HepG2 (cell line): Measurements from ENCODE around the gene CDC42EP5.
A peak's percentile ranks its signal among the peaks of the same experiment; 100 is the strongest.

Experiments used
- BHLHE40 ChIP-seq: IDR thresholded peaks from 2 replicates; pipeline ENCODE4 v1.6.1; 2011; ENCODE audit warnings: low read length, improper control_type of control experiment
- BRCA1 ChIP-seq: sonication (generic); formaldehyde crosslinking; IDR thresholded peaks from 2 replicates; pipeline ENCODE4 v1.4.0; 2020; ENCODE audit warnings: missing genetic modification reagents
- ELF4 ChIP-seq: sonication (generic); formaldehyde crosslinking; IDR thresholded peaks from 2 replicates; pipeline ENCODE4 v1.5.0; 2020; ENCODE audit warnings: missing genetic modification reagents, mild to moderate bottlenecking, moderate library complexity, borderline replicate concordance
- GTF3A ChIP-seq: sonication (generic); formaldehyde crosslinking; conservative IDR thresholded peaks from 2 replicates; pipeline ENCODE4 v1.4.0; 2020; ENCODE audit warnings: mild to moderate bottlenecking, missing genetic modification reagents
- GZF1 ChIP-seq: sonication (generic); formaldehyde crosslinking; IDR thresholded peaks from 2 replicates; pipeline ENCODE4 v1.5.1; 2020; ENCODE audit warnings: mild to moderate bottlenecking, missing genetic modification reagents
- NR1H2 ChIP-seq: sonication (generic); formaldehyde crosslinking; IDR thresholded peaks from 2 replicates; pipeline ENCODE4 v1.8.1; 2022; ENCODE audit warnings: low read depth, missing genetic modification reagents, borderline replicate concordance
- POLR2A ChIP-seq, 2 experiments: IDR thresholded peaks; 2 replicates each; pipeline ENCODE4 v1.6.1; 2011; ENCODE audit warnings: low read depth in 2 of 2, low read length in 2 of 2, mild to moderate bottlenecking in 1 of 2, moderate library complexity in 1 of 2; ENCODE audit not compliant: insufficient read depth in 1 of 2
- POLR2AphosphoS5 ChIP-seq: IDR thresholded peaks from 2 replicates; pipeline ENCODE4 v1.6.1; 2012; ENCODE audit warnings: low read depth, low read length
- ZNF292 ChIP-seq: sonication (generic); formaldehyde crosslinking; IDR thresholded peaks from 2 replicates; pipeline ENCODE4 v1.8.1; 2022; ENCODE audit warnings: mild to moderate bottlenecking, low read depth, missing genetic modification reagents, borderline replicate concordance
- ZNF33B ChIP-seq: sonication (generic); formaldehyde crosslinking; IDR thresholded peaks from 2 replicates; pipeline ENCODE4 v1.5.1; 2020; ENCODE audit warnings: mild to moderate bottlenecking, missing genetic modification reagents
- TF ChIP-seq, protein P1 (sequence below): sonication (generic); formaldehyde crosslinking; IDR thresholded peaks from 2 replicates; pipeline ENCODE4 v1.5.0; 2020; ENCODE audit warnings: mild to moderate bottlenecking, missing genetic modification reagents, moderate library complexity
- TF ChIP-seq, protein P2 (sequence below): IDR thresholded peaks from 2 replicates; pipeline ENCODE4 v1.6.1; 2012; ENCODE audit warnings: inconsistent platforms

DNA sequence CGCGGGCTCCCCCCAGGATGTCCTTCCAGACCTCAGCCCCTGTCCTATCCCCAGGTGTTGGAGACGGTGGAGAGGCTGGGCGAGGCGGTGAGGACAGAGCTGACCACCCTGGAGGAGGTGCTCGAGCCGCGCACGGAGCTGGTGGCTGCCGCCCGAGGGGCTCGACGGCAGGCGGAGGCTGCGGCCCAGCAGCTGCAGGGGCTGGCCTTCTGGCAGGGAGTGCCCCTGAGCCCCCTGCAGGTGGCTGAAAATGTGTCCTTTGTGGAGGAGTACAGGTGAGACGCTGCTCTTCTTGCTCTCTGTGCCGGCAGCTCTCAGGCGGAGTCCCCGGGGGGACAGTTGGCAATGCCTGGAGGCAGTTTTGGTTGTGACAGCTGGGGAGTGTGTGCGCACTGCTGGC is 51.0 kb downstream of the CDC42EP5 start:
- no peak for TF ChIP-seq GTF3A (CRISPR knock-in tag)
- no peak for TF ChIP-seq BHLHE40
- no peak for TF ChIP-seq BRCA1 (CRISPR knock-in tag)
- no peak for TF ChIP-seq GZF1
- no peak for TF ChIP-seq NR1H2 (CRISPR knock-in tag)
- TF ChIP-seq, protein P1, sequence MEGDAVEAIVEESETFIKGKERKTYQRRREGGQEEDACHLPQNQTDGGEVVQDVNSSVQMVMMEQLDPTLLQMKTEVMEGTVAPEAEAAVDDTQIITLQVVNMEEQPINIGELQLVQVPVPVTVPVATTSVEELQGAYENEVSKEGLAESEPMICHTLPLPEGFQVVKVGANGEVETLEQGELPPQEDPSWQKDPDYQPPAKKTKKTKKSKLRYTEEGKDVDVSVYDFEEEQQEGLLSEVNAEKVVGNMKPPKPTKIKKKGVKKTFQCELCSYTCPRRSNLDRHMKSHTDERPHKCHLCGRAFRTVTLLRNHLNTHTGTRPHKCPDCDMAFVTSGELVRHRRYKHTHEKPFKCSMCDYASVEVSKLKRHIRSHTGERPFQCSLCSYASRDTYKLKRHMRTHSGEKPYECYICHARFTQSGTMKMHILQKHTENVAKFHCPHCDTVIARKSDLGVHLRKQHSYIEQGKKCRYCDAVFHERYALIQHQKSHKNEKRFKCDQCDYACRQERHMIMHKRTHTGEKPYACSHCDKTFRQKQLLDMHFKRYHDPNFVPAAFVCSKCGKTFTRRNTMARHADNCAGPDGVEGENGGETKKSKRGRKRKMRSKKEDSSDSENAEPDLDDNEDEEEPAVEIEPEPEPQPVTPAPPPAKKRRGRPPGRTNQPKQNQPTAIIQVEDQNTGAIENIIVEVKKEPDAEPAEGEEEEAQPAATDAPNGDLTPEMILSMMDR: 0 out of 2 replicates have a peak, but pooled peaks have one; percentile 8
- TF ChIP-seq ZNF292 (CRISPR knock-in tag): no peak
- no peak for TF ChIP-seq POLR2AphosphoS5
- no peak for TF ChIP-seq ELF4 (CRISPR knock-in tag)
- TF ChIP-seq, protein P2, sequence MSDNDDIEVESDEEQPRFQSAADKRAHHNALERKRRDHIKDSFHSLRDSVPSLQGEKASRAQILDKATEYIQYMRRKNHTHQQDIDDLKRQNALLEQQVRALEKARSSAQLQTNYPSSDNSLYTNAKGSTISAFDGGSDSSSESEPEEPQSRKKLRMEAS: no peak
- no peak for TF ChIP-seq POLR2A (IDR thresholded peaks at IDR 0.05; ENCODE audit: insufficient read depth in 1 of 2, low read depth in 2 of 2, low read length in 2 of 2)
- no peak for TF ChIP-seq ZNF33B
